Panc1 (cell line): ENCODE measurements around the gene KMT2C. TPM values are rescaled to one million over a fixed set of nuclear protein-coding genes. Genes with fewer than 3 reads are reported as not detected.
"Not testable (repeated sequence)": the region's sequence is repeated elsewhere in the genome, so short reads cannot be mapped to it uniquely, and the experiment has no call there.

Source experiments
- ATAC-seq: fragments of 200-7000 bp; cut with Tn5 transposase; 2 replicates; pipeline ENCODE4 v1.9.1; 2020; ENCODE audit warnings: mild to moderate bottlenecking, moderate library complexity
- BruUV-seq: library from RNA; stranded (reverse); fragments of 400-500 nt; replicated peaks from 2 replicates; lab custom pipeline; 2021; lab: Mats Ljungman, UMichigan
- CTCF ChIA-PET: fragments of 300-600 bp; sonication (Branson Sonifier 250); formaldehyde crosslinking; loops from one replicate; lab custom pipeline; 2022; ENCODE audit warnings: antibody characterized with exemption; lab: Charles Lee
- POLR2A ChIA-PET: fragments of 300-600 bp; sonication (Branson Sonifier 250); formaldehyde crosslinking; loops from one replicate; lab custom pipeline; 2022; ENCODE audit warnings: antibody characterized with exemption; lab: Charles Lee
- DNase-seq: peaks from one replicate; pipeline ENCODE4 v3.0.0-alpha.2; 2010; ENCODE audit warnings: low read depth, low spot score
- H3K27ac ChIP-seq: 2 replicates; pipeline ENCODE4 v1.5.1; 2011; ENCODE audit warnings: mild to moderate bottlenecking, low read length, inconsistent platforms
- H3K27me3 ChIP-seq: fragments of 200-500 bp; sonication (Bioruptor generic); 2 replicates; pipeline ENCODE4 v1.6.0; 2014; ENCODE audit warnings: low read length, inconsistent platforms; ENCODE audit not compliant: control insufficient read depth, insufficient read depth
- H3K36me3 ChIP-seq: fragments of 200-500 bp; sonication (Bioruptor generic); 2 replicates; pipeline ENCODE4 v1.5.1; 2014; ENCODE audit warnings: inconsistent platforms, mild to moderate bottlenecking, low read length, moderate library complexity; ENCODE audit not compliant: control insufficient read depth, insufficient read depth
- H3K4me1 ChIP-seq: 2 replicates; pipeline ENCODE4 v1.5.1; 2011; ENCODE audit warnings: inconsistent platforms, mild to moderate bottlenecking, low read length, moderate library complexity; ENCODE audit not compliant: control insufficient read depth, insufficient read depth
- H3K4me3 ChIP-seq, 2 experiments: 2 replicates each; pipeline ENCODE4 v1.5.1; 2011 to 2012; ENCODE audit warnings: low read depth in 2 of 2, low read length in 2 of 2, mild to moderate bottlenecking in 2 of 2, inconsistent platforms in 1 of 2, moderate library complexity in 1 of 2
- H3K9me3 ChIP-seq: fragments of 200-500 bp; sonication (Bioruptor generic); 2 replicates; pipeline ENCODE4 v1.5.1; 2014; ENCODE audit warnings: low read depth, mild to moderate bottlenecking, inconsistent platforms, low read length, moderate library complexity; ENCODE audit not compliant: control insufficient read depth, insufficient read depth
- POLR2AphosphoS5 ChIP-seq: IDR thresholded peaks from 2 replicates; pipeline ENCODE4 v1.6.1; 2012; ENCODE audit warnings: mild to moderate bottlenecking, low read depth, low read length, moderate library complexity
- REST ChIP-seq, 2 experiments: IDR thresholded peaks; 2 replicates each; pipeline ENCODE4 v1.6.1; 2011 to 2012; ENCODE audit warnings: low read depth in 2 of 2, control low read depth in 1 of 2, low read length in 1 of 2, mild to moderate bottlenecking in 1 of 2, moderate library complexity in 1 of 2; ENCODE audit not compliant: insufficient read depth in 1 of 2
- SIN3A ChIP-seq: IDR thresholded peaks from 2 replicates; pipeline ENCODE4 v1.6.1; 2012; ENCODE audit warnings: low read depth, mild to moderate bottlenecking, low read length, moderate library complexity, borderline replicate concordance; ENCODE audit not compliant: insufficient read depth
- TCF7L2 ChIP-seq: IDR thresholded peaks from 2 replicates; pipeline ENCODE4 v1.6.1; 2011; ENCODE audit warnings: mild to moderate bottlenecking, low read depth, low read length, inconsistent platforms
- in situ Hi-C: cut with HindIII; loops from 2 replicates; pipeline ENCODE4 v1.10.0; 2016; ENCODE audit warnings: low sequenced_read_pairs, low pct_unique_long_range_greater_than_20kb
- intact Hi-C: fragments of 100-400 bp; cut with micrococcal nuclease; formaldehyde crosslinking; loops from one replicate; pipeline ENCODE4 v1.10.0; 2022; ENCODE audit not compliant: unreplicated experiment
- total RNA-seq: library from RNA; stranded (reverse); gene quantifications from one replicate; pipeline ENCODE4 v1.2.1, GENCODE V29; 2021; ENCODE audit not compliant: unreplicated experiment
- TF ChIP-seq, protein P1 (sequence below): fragments of 450-650 bp; IDR thresholded peaks from 2 replicates; pipeline ENCODE4 v1.5.1; 2017; ENCODE audit warnings: mild to moderate bottlenecking

The KMT2C gene
- total RNA-seq, 1 experiment from 2014 or later = 42.5 TPM

- H3K27me3 ChIP-seq = no peaks in the 10 kb centered on the region
- H3K4me1 ChIP-seq = peaks cover 9% of the 10 kb centered on the region; the same call in 1 of the 2 replicates
- no peak overlapping the region for H3K27ac ChIP-seq
- intact Hi-C loops = no loop called here
- ATAC-seq = no peak
- peaks cover 18% of the 10 kb centered on the region; the same call in 1 of the 2 replicates for H3K9me3 ChIP-seq
- TF ChIP-seq TCF7L2 (no peak), SIN3A (no peak), REST (IDR thresholded peaks at IDR 0.05; ENCODE audit: insufficient read depth in 1 of 2, low read depth in 2 of 2, low read length in 1 of 2) (no peak), POLR2AphosphoS5 (no peak)
- TF ChIP-seq, protein P1, sequence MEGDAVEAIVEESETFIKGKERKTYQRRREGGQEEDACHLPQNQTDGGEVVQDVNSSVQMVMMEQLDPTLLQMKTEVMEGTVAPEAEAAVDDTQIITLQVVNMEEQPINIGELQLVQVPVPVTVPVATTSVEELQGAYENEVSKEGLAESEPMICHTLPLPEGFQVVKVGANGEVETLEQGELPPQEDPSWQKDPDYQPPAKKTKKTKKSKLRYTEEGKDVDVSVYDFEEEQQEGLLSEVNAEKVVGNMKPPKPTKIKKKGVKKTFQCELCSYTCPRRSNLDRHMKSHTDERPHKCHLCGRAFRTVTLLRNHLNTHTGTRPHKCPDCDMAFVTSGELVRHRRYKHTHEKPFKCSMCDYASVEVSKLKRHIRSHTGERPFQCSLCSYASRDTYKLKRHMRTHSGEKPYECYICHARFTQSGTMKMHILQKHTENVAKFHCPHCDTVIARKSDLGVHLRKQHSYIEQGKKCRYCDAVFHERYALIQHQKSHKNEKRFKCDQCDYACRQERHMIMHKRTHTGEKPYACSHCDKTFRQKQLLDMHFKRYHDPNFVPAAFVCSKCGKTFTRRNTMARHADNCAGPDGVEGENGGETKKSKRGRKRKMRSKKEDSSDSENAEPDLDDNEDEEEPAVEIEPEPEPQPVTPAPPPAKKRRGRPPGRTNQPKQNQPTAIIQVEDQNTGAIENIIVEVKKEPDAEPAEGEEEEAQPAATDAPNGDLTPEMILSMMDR = no peak
- no peak overlapping the region for H3K4me3 ChIP-seq
- CTCF ChIA-PET = no interaction called here
- H3K36me3 ChIP-seq = no peaks in the 10 kb centered on the region
- no TSS peak for BruUV-seq
- no peak for DNase-seq
- POLR2A ChIA-PET = no interaction called here
- in situ Hi-C loops = no loop called here
Measured at GRCh38 chr7:152423991-152424347, 11.8 kb downstream of the KMT2C start.

DNA sequence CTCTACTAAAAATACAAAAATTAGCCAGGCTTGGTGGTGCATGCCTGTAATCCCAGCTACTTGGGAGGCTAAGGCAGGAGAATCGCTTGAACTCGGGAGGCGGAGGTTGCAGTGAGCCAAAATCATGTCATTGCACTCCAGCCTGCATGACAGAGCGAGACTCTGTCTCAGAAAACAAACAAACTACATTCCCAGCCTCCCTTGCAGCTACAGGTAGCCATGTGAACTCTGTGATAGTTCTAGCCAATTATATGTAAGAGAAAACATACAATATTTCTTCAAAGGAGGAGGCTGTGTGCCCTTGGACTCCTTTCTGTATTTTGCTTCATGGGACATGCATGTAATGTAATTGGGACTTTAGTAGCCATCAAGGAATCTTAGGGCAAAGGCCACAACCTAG lies 12.6 kb downstream of the KMT2C start:
- H3K36me3 ChIP-seq, POLR2A ChIA-PET, ATAC-seq, H3K27me3 ChIP-seq, BruUV-seq, intact Hi-C loops, in situ Hi-C loops, H3K4me1 ChIP-seq, H3K4me3 ChIP-seq, H3K27ac ChIP-seq, DNase-seq: not testable (repeated sequence)
- peaks cover 18% of the 10 kb centered on the region; the same call in 1 of the 2 replicates for H3K9me3 ChIP-seq
- CTCF ChIA-PET = interaction anchor here (0.5 kb wide), 1 partner anchor 266 kb away, joined by 4 read pairs; no protein-coding TSS in a partner anchor

- CTCF ChIA-PET, H3K27ac ChIP-seq, intact Hi-C loops, DNase-seq, H3K36me3 ChIP-seq, H3K4me3 ChIP-seq, H3K4me1 ChIP-seq, POLR2A ChIA-PET, ATAC-seq, in situ Hi-C loops, BruUV-seq, H3K27me3 ChIP-seq: not testable (repeated sequence)
- peaks cover 18% of the 10 kb centered on the region; the same call in 1 of the 2 replicates for H3K9me3 ChIP-seq
Measured at GRCh38 chr7:152420950-152421349, 14.9 kb downstream of the KMT2C start.
